Colonic mucosa (tissue), 4 donors: Measurements from ENCODE around the gene TMTC2. TPM values are rescaled to one million over a fixed set of nuclear protein-coding genes. Genes with fewer than 3 reads are reported as not detected.
"Not testable (repeated sequence)": the region's sequence is repeated elsewhere in the genome, so short reads cannot be mapped to it uniquely, and the experiment has no call there.

ENCODE experiments used
- DNase-seq: peaks from one replicate; pipeline ENCODE4 v3.0.0-alpha.2; 2020
- H3K27ac ChIP-seq: fragments of 200-600 bp; one replicate; pipeline ENCODE4 v1.8.0; 2021
- H3K27me3 ChIP-seq: fragments of 200-600 bp; one replicate; pipeline ENCODE4 v1.8.0; 2021
- H3K36me3 ChIP-seq: fragments of 200-600 bp; one replicate; pipeline ENCODE4 v1.8.0; 2021
- H3K4me1 ChIP-seq: fragments of 200-600 bp; one replicate; pipeline ENCODE4 v1.8.0; 2021; ENCODE audit warnings: mild to moderate bottlenecking
- H3K4me3 ChIP-seq: fragments of 200-600 bp; one replicate; pipeline ENCODE4 v1.8.0; 2021
- H3K9ac ChIP-seq, 2 donors: one replicate each; pipeline ENCODE4 v1.7.0; 2013; ENCODE audit warnings: control low read depth in 2 of 2, low read depth in 2 of 2, low read length in 2 of 2
- H3K9me3 ChIP-seq: fragments of 200-600 bp; one replicate; pipeline ENCODE4 v1.8.0; 2021
- intact Hi-C: fragments of 100-400 bp; cut with DNase I; formaldehyde crosslinking; loops from one replicate; pipeline ENCODE4 v1.14.1; 2022
- total RNA-seq, 2 donors: library from RNA; stranded (reverse); fragmentation: NEBNext Ultra II Directional in 1 of 2; extraction: Animal tissue kit (Norgen Biotek cat#: 25700) in 1 of 2; gene quantifications; one replicate each; pipeline ENCODE4 v1.2.1, GENCODE V29; 2021
- TF ChIP-seq, protein P1 (sequence below): fragments of 200-600 bp; IDR thresholded peaks from one replicate; pipeline ENCODE4 v1.8.0; 2022; ENCODE audit warnings: antibody characterized with exemption, mild to moderate bottlenecking
- donor health status: healthy.
- donor health status: DM: no; HTN: no; CAD: no.
- donor health status: DM: no; HTN: no; CAD: no.

Gene TMTC2
- total RNA-seq, 2 donors from 2014 or later: 12.2 to 20.6 TPM

DNA sequence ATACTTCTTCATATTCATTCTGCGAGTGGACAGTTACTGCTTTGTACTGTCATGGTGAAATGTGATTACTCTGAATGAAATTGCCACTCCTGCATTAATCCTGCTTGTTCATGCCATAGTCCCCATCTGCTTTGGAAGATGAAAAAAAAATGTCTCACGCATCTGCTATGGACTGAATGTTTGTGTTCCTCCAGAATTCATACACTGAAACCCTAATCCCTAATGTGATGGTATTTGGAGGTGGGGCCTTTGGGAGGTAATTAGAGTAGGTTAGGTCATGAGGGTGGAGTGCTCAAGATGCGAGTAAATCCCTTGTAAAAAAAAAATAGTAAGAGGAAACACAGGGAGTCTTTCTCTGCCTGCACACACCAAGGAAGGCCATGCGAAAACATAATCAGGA lies 427.2 kb downstream of the TMTC2 start:
- H3K4me3 ChIP-seq: no peak overlapping the region
- no peak overlapping the region for H3K27ac ChIP-seq
- TF ChIP-seq, protein P1, sequence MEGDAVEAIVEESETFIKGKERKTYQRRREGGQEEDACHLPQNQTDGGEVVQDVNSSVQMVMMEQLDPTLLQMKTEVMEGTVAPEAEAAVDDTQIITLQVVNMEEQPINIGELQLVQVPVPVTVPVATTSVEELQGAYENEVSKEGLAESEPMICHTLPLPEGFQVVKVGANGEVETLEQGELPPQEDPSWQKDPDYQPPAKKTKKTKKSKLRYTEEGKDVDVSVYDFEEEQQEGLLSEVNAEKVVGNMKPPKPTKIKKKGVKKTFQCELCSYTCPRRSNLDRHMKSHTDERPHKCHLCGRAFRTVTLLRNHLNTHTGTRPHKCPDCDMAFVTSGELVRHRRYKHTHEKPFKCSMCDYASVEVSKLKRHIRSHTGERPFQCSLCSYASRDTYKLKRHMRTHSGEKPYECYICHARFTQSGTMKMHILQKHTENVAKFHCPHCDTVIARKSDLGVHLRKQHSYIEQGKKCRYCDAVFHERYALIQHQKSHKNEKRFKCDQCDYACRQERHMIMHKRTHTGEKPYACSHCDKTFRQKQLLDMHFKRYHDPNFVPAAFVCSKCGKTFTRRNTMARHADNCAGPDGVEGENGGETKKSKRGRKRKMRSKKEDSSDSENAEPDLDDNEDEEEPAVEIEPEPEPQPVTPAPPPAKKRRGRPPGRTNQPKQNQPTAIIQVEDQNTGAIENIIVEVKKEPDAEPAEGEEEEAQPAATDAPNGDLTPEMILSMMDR: no peak
- H3K9me3 ChIP-seq: no peaks in the 10 kb centered on the region
- no peak for DNase-seq
- intact Hi-C loops: no loop called here
- H3K36me3 ChIP-seq: no peaks in the 10 kb centered on the region
- H3K27me3 ChIP-seq: no peaks in the 10 kb centered on the region
- H3K9ac ChIP-seq: no peak overlapping the region
- no peaks in the 10 kb centered on the region for H3K4me1 ChIP-seq

DNA sequence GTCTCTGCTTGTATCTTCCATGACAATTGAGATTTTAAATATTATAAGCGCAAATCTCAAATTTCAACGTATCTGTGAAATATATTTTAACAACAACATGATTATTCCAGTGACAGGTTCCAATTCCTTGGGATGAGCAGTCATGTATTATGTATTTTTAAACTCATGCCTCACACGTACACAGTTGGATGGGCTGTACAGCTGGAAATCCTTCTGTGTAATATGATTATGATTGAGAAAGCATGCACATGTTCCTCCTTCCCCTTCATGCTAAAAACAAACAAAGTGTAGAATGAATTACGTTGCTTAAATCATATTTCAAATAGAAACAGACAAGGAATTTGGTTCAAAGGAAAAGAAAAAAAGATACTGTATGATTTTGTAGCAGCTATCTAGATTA lies 428.3 kb downstream of the TMTC2 start:
- Histone ChIP-seq H3K4me3 (no peak overlapping the region), H3K9me3 (no peaks in the 10 kb centered on the region), H3K4me1 (no peaks in the 10 kb centered on the region), H3K36me3 (no peaks in the 10 kb centered on the region), H3K27me3 (no peaks in the 10 kb centered on the region), H3K27ac (no peak overlapping the region), H3K9ac (no peak overlapping the region)
- intact Hi-C loops: no loop called here
- DNase-seq: no peak
- TF ChIP-seq, protein P1: no peak

DNA sequence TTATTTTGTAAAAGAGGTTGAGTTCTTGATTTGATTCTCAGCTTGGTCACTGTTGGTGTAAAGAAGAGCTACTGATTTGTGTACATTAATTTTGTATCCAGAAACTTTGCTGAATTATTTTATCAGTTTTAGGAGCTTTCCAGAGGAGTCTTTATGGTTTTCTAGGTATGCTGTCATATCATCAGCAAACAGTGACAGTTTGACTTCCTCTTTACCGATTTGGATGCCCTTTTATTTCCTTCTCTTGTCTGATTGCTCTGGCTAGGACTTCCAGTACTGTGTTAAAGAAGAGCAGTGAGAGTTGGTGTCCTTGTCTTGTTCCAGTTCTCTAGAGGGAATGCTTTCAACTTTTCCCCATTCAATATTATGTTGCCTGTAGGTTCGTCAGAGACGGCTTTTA lies 431.2 kb downstream of the TMTC2 start:
- not testable (repeated sequence) for H3K9me3 ChIP-seq

DNA sequence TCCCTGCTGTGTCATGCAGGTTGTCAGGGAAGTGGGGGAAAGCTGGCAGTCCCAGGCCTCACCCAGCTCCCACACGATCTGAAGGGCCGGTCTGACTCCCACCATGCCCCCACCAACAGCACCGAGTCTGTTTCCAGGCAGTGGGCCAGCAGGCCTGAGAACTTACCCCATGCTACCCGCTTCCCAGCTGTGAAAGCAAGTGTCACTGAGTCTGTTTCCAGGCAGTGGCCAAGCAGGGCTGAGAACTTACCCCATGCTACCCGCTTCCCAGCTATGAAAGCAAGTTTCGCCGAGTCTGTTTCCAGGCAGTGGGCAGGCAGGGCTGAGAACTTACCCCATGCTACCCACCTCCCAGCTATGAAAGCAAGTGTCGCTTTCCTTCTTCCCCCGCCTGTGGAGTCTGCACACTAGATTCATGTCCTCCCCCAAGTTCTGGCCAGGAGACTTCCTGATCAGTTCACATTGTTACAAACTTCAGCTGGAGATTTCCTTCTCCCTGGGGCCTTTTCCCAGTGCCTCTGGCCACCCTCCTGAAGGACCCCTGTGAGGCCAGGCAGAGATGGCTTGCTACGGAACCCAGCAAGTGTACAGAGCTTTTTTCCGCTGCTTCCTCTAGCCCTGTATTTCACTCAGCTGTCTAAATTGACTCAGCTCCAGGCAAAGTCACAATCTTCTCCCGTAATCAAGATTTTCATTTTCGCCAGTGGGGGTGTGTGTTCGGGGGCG lies 435.4 kb downstream of the TMTC2 start:
- Histone ChIP-seq H3K4me3 (no peak overlapping the region), H3K9ac (no peak overlapping the region), H3K9me3 (no peaks in the 10 kb centered on the region), H3K4me1 (no peaks in the 10 kb centered on the region), H3K36me3 (no peaks in the 10 kb centered on the region), H3K27me3 (no peaks in the 10 kb centered on the region), H3K27ac (no peak overlapping the region)
- intact Hi-C loops: no loop called here
- DNase-seq: no peak
- TF ChIP-seq, protein P1: no peak

More for the DNA sequence above, 431.2 kb downstream of the TMTC2 start:
- DNase-seq, H3K27me3 ChIP-seq, H3K9ac ChIP-seq, H3K36me3 ChIP-seq, H3K4me1 ChIP-seq, H3K27ac ChIP-seq, intact Hi-C loops, H3K4me3 ChIP-seq: not testable (repeated sequence)

DNA sequence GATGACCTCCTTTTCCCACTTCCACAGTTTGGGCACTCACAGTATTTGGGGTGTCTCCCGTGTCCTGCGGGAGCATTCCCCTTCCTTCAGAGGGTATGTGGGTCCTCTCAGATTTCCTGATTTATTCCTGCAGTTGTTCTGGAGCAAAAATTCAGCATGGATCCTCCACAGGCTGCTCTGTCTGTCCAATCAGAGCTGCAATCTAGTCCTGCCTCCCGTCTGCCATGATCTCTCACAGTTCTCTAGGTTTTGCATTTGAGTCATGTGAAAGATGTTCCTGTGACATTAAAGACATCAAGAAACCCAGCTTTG lies 435.9 kb downstream of the TMTC2 start:
- H3K36me3 ChIP-seq: no peaks in the 10 kb centered on the region
- H3K4me1 ChIP-seq: no peaks in the 10 kb centered on the region
- H3K27ac ChIP-seq: no peak overlapping the region
- no peaks in the 10 kb centered on the region for H3K27me3 ChIP-seq
- no peaks in the 10 kb centered on the region for H3K9me3 ChIP-seq
- DNase-seq: no peak
- no peak overlapping the region for H3K9ac ChIP-seq
- H3K4me3 ChIP-seq: no peak overlapping the region
- TF ChIP-seq, protein P1: no peak
- intact Hi-C loops: no loop called here

DNA sequence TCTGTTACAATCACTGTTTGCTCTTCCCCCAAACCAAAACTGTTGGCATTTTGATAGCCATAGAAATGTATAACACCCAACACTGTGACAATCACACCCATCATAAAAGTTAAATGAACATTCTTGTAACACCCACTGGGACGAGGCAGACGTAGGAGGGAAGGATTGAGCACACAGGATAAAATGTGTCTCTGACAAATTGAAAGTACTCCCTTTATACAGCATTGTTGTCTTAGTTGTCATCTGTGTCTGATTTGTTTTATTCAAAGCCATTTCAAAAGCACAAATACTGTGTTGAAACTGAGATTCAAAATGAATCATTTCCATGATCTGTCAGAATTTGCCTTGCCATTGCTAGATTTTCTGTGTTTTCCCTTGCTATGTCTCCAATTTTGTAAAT lies 436.3 kb downstream of the TMTC2 start:
- no peak for DNase-seq
- no peaks in the 10 kb centered on the region for H3K9me3 ChIP-seq
- TF ChIP-seq, protein P1: no peak
- no peaks in the 10 kb centered on the region for H3K27me3 ChIP-seq
- intact Hi-C loops: no loop called here
- no peak overlapping the region for H3K27ac ChIP-seq
- no peak overlapping the region for H3K4me3 ChIP-seq
- H3K4me1 ChIP-seq: no peaks in the 10 kb centered on the region
- no peak overlapping the region for H3K9ac ChIP-seq
- H3K36me3 ChIP-seq: no peaks in the 10 kb centered on the region
